Activated T-helper 1 cell treated with anti-CD3 and anti-CD28 coated beads, Interleukin-12 subunit alpha, Interleukin-12 subunit beta, Interleukin-2, Interleukin-4 antibody, amounts not matched to agents 30 ng/mL and 10 ng/mL and 1 ng/mL, durations not matched to agents 14 hours and 24 hours and 36 hours (primary cell): ENCODE measurements around the gene DOK5. TPM values are rescaled to one million over a fixed set of nuclear protein-coding genes. Genes with fewer than 3 reads are reported as not detected.

ENCODE experiments used
- DNase-seq: peaks from one replicate; pipeline ENCODE4 v3.0.0; 2021; ENCODE audit warnings: low spot score
- H3K27ac Mint-ChIP-seq: one replicate; pipeline ENCODE4 v1.8.0; 2021; ENCODE audit warnings: mild to moderate bottlenecking, mixed read lengths
- H3K27me3 Mint-ChIP-seq: one replicate; pipeline ENCODE4 v1.8.0; 2022; ENCODE audit warnings: mild to moderate bottlenecking, moderate library complexity, mixed read lengths; ENCODE audit not compliant: insufficient read depth
- H3K36me3 Mint-ChIP-seq: one replicate; pipeline ENCODE4 v1.8.0; 2021; ENCODE audit warnings: low read depth, mixed read lengths
- H3K4me1 Mint-ChIP-seq: one replicate; pipeline ENCODE4 v1.8.0; 2021; ENCODE audit warnings: low read depth, mixed read lengths
- H3K4me3 Mint-ChIP-seq: one replicate; pipeline ENCODE4 v1.8.0; 2021; ENCODE audit warnings: mild to moderate bottlenecking, moderate library complexity, mixed read lengths
- H3K9me3 Mint-ChIP-seq: one replicate; pipeline ENCODE4 v1.8.0; 2021; ENCODE audit warnings: mixed read lengths
- intact Hi-C: fragments of 100-400 bp; cut with micrococcal nuclease; formaldehyde crosslinking; loops from one replicate; pipeline ENCODE4 v1.15.1; 2024
- total RNA-seq: library from RNA; stranded (reverse); gene quantifications from 2 replicates; pipeline ENCODE4 v1.2.3, GENCODE V29; 2022

The DOK5 gene
- total RNA-seq, 1 donor from 2014 or later, result 25.2 TPM

DNA sequence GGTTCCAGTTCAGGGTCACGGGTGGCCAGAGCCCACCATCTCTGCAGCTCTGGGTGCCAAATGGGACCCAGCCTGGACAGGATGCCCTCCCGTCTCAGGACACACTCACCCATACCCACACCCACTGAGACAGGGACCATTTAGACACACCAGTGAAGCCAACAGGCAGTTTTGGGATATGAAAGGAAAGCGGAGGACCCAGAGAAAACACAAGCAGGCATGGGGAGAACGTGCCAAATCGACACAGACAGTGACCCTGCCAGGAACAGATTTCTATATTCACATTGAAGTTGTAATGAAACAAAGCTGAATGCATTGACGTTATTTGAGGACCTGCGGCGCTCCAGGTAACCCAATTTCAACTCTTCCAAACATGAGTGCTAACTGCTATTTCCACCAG lies 164.5 kb downstream of the DOK5 start:
- DNase-seq, result no peak
- Mint-ChIP-seq H3K9me3 (no peaks in the 10 kb centered on the region), H3K36me3 (no peaks in the 10 kb centered on the region), H3K4me3 (no peak overlapping the region), H3K27ac (no peak overlapping the region), H3K4me1 (no peaks in the 10 kb centered on the region), H3K27me3 (no peaks in the 10 kb centered on the region)
- intact Hi-C loops, result loop anchor here (10.0 kb wide), 1 partner anchor 165 kb away; the partner anchor contains the start of gene DOK5

DNA sequence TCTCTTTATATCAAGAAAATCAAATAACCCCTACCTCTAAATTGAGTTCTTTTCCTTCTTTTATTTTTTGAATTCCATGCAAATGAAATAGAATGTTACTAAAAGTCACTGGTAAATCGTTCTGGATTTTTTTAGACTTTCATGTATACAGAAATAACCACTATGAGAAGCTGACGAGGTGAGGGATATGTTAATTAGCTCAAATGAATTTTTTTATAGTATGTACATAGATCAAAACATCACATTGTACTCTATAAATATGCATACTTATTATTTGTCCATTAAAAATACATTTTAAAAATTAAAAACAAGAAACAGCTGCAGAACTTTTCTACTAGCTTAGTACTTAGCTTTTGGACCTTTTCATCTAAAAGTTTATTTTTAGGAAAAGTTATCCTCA lies 165.4 kb downstream of the DOK5 start:
- DNase-seq, result no peak
- Mint-ChIP-seq H3K4me3 (no peak overlapping the region), H3K27ac (no peak overlapping the region), H3K36me3 (no peaks in the 10 kb centered on the region), H3K9me3 (no peaks in the 10 kb centered on the region), H3K27me3 (no peaks in the 10 kb centered on the region), H3K4me1 (no peaks in the 10 kb centered on the region)
- intact Hi-C loops, result loop anchor here (10.0 kb wide), 1 partner anchor 166 kb away; the partner anchor contains the start of gene DOK5

DNA sequence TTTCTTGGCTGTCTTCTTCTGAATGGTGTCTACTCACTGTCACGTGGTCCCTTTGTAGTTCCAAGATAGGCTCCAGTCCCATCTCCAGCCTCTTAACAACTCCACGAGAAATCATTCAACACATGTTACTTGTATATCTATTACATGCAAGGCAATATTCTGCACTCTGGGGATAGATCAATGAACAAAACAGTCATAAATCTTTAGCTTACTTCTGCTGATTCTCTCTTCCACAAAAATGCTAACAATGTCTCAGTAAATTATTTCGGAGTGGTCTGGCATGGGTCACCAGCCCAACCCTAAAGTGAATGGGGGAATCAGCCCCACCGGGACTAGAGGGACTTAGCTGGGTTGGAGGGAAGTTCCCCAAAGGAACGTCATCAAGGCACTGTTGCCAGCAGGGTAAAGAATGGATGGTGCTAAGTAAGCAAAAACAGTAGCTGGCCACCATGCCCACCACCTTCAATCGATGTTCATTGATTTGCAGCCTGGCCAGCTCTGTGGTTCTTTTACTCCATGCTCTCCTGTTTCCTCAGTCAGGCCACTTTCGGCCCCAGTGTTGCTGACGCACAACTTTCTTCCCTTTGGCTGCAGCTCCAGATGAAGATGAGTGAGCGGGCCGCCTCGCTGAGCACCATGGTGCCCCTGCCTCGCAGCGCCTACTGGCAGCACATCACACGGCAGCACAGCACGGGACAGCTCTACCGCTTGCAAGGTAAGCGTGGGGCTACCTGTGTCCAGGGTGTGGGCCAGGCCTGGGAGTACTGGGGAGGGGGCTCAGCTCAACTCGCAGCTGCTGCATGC lies 167.7 kb downstream of the DOK5 start:
- Mint-ChIP-seq H3K27ac (no peak overlapping the region), H3K9me3 (no peaks in the 10 kb centered on the region), H3K4me1 (no peaks in the 10 kb centered on the region), H3K36me3 (no peaks in the 10 kb centered on the region), H3K27me3 (no peaks in the 10 kb centered on the region), H3K4me3 (no peak overlapping the region)
- no peak for DNase-seq
- intact Hi-C loops, result loop anchor here (10.0 kb wide), 1 partner anchor 168 kb away; the partner anchor contains the start of gene DOK5

DNA sequence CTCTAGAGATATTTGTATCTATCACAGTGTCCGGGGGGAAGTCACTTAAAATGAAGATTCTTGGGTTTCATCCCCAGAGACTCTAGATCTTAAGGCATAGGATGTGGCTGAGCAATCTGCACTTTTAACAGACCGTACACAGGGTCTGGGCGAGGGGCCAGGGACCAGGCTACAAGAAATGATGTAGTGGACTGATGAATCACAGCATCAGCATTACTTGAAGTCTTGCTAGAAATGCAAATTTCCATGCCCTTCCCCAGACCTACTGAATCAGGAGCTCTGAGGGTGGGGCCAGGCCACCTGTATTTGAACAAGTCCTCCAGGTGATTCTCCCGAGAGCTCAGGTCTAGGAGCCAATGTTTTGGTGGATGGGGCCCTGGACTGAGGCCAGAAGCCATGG lies 168.4 kb downstream of the DOK5 start:
- intact Hi-C loops, result loop anchor here (10.0 kb wide), 1 partner anchor 169 kb away; the partner anchor contains the start of gene DOK5
- H3K36me3 Mint-ChIP-seq, result no peaks in the 10 kb centered on the region
- no peaks in the 10 kb centered on the region for H3K9me3 Mint-ChIP-seq
- peaks cover 2% of the 10 kb centered on the region for H3K27me3 Mint-ChIP-seq
- no peak overlapping the region for H3K27ac Mint-ChIP-seq
- H3K4me3 Mint-ChIP-seq, result no peak overlapping the region
- no peaks in the 10 kb centered on the region for H3K4me1 Mint-ChIP-seq
- DNase-seq, result no peak

DNA sequence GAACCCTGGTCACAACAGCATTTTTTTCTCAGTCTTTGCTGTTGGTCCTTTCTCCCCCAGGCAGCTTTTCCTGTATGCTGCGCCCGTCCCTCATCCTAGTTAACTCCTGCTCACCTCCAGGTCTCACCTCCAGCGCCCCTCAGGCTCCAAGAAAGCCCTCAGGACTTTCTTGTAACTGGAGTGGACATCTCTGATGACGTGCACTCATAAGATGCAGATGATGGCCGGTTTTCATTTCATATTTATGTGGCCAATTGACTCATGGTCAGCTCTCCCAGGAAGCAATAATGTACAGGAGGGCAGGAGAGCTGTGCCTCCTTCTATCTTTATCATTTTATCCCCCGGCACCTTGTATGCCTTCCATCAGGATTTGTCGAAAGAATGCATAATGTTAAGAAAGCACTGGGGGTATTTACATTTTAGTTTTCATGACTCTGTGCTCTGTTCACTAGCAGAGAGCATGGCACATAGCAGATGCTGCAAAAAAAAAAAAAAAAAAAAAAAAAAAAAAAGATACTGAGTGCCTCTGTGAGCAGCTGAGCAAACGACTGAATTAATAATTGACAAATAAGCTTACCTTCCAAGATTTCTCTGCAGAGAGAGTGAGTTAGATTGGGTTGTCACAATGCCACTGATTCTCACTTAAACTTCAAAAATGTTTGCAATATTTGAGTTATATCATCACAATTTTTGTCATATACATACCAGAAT lies 170.2 kb downstream of the DOK5 start:
- Mint-ChIP-seq H3K27me3 (peaks cover 6% of the 10 kb centered on the region), H3K4me3 (no peak overlapping the region), H3K9me3 (no peaks in the 10 kb centered on the region), H3K27ac (no peak overlapping the region), H3K36me3 (no peaks in the 10 kb centered on the region), H3K4me1 (no peaks in the 10 kb centered on the region)
- DNase-seq, result no peak
- intact Hi-C loops, result loop anchor here (1.0 to 10.0 kb wide), 2 partner anchors 171 to 549 kb away; partner anchors contain the start of gene DOK5

DNA sequence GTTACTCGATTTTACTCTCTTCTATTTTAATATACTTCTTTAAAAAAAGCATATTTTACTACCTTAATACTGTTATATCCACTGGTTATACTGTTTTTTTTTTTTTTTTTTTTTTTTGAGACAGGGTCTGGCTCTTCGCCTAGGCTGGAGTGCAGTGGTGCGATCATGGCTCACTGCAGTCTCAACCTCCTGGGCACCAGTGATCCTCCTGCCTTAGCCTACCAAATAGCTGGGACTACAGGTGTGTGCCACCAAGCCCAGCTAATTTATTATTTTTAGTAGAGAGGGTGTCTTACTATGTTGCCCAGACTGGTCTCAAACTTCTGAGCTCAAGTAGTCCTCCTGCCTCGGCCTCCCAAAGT lies 170.7 kb downstream of the DOK5 start:
- H3K4me3 Mint-ChIP-seq, result no peak overlapping the region
- intact Hi-C loops, result loop anchor here (1.0 to 10.0 kb wide), 2 partner anchors 171 to 550 kb away; partner anchors contain the start of gene DOK5
- peaks cover 6% of the 10 kb centered on the region for H3K27me3 Mint-ChIP-seq
- H3K4me1 Mint-ChIP-seq, result no peaks in the 10 kb centered on the region
- H3K9me3 Mint-ChIP-seq, result no peaks in the 10 kb centered on the region
- no peak overlapping the region for H3K27ac Mint-ChIP-seq
- DNase-seq, result no peak
- no peaks in the 10 kb centered on the region for H3K36me3 Mint-ChIP-seq

DNA sequence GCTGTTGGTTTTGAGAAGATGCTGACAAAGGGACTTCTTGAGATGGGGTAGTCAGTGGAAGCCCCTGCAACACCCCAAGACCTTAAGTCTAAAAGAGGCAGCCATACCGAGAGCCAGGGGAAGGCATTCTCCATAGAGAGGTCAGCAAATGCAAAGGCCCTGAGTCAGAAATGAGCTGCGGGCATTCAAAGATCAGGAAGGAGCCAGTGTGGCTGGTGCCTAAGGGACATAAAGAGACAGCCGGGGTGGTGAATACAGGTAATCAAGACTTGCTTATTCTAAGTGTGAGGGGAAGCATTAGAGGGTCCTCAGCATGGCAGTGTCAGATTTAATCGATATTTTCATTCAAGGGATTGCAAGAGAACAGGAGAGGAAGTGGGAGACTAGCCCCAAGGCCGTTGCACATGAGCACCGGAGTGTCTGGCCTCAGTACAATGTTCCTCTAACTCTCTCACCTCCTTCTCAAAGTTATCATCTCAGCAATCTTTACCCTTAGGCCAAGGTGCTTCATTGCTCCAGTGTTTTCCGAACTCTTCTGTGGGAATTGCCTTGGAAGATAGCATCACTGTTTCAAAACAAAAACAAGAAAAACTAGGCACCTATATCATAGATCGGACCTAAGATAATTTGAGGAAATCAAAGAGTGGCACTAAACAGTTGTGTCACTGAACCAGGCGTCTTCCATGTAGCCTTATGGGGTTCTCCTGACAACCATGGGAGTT lies 173.2 kb downstream of the DOK5 start:
- Mint-ChIP-seq H3K36me3 (no peaks in the 10 kb centered on the region), H3K4me3 (no peak overlapping the region), H3K27ac (no peak overlapping the region), H3K27me3 (peaks cover 6% of the 10 kb centered on the region), H3K9me3 (no peaks in the 10 kb centered on the region), H3K4me1 (no peaks in the 10 kb centered on the region)
- no peak for DNase-seq
- intact Hi-C loops, result loop anchor here (10.0 kb wide), 1 partner anchor 174 kb away; the partner anchor contains the start of gene DOK5

DNA sequence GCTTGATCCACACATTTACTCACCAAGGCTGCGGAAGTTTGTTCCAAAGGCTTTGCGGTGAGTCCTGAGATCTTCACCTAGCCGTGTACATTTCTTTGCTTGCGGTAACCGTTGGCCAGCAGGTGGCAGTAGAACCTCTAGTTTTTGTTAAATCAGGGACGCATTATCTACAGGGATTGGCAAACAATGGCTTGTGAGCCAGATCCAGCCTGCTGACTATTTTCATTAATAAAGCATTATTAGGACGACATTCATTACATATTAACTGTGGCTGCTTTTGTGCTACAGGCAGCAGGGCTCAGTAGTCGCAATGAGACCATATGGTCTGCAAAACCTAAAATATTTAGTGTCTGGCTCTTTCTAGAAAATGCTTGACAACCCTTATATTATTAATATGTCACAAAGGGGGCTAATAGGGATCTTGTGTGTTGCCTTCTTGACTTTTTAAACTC lies 174.1 kb downstream of the DOK5 start:
- no peak overlapping the region for H3K27ac Mint-ChIP-seq
- H3K4me3 Mint-ChIP-seq, result no peak overlapping the region
- peaks cover 6% of the 10 kb centered on the region for H3K27me3 Mint-ChIP-seq
- DNase-seq, result peak; percentile 26
- H3K4me1 Mint-ChIP-seq, result no peaks in the 10 kb centered on the region
- no peaks in the 10 kb centered on the region for H3K9me3 Mint-ChIP-seq
- intact Hi-C loops, result loop anchor here (10.0 kb wide), 1 partner anchor 175 kb away; the partner anchor contains the start of gene DOK5
- no peaks in the 10 kb centered on the region for H3K36me3 Mint-ChIP-seq

DNA sequence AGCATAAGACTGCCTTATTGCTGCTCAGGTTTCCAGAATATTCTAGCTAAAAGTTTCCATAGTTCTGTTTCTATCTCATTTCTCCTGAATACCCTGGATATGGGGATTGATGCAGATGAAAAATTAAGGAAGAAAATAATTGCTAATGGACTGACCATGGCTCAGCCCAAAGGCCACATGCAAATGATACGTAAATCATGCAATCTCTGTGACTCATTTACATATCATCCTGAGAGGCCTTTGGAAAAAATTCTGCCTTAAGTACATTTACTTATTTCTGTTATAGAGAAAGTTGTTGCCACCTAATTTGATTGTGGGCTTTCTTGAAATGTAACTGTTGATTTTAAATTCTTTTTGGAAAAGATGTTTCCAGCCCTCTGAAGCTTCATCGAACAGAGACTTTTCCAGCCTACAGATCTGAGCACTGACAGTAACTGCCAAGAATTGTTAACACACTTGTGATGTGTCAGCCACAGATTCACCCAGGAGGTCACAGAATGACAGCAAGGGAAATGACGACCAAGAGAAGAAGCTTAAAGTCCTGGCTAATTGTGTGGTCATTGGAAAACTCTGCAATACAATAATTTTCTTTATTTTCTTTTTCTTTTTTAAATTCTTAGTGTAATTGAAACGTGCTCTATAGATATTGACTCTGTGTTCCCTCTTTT lies 174.8 kb downstream of the DOK5 start:
- DNase-seq, result no peak
- no peak overlapping the region for H3K27ac Mint-ChIP-seq
- intact Hi-C loops, result no loop called here
- H3K36me3 Mint-ChIP-seq, result no peaks in the 10 kb centered on the region
- H3K9me3 Mint-ChIP-seq, result no peaks in the 10 kb centered on the region
- no peaks in the 10 kb centered on the region for H3K4me1 Mint-ChIP-seq
- no peak overlapping the region for H3K4me3 Mint-ChIP-seq
- H3K27me3 Mint-ChIP-seq, result peaks cover 6% of the 10 kb centered on the region

DNA sequence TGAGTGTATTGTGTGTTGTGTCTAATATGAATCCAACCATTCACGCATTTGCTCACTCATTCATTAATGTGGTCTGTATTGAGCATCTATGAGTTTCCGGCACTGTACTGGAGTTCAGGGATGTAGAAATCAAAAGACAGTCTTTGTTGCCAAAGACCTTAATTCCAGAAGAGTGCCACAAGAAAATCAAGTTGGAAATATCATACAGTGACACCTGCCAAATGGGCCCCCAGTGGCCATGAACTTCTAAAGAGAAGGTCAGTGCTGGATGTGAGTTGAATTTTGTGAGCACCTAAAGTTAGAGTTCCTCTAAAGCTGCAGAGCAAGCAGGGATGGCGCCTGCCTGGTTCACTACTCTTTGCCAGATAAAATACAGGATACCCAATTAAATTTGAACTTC lies 175.9 kb downstream of the DOK5 start:
- intact Hi-C loops, result no loop called here
- no peaks in the 10 kb centered on the region for H3K36me3 Mint-ChIP-seq
- H3K9me3 Mint-ChIP-seq, result no peaks in the 10 kb centered on the region
- H3K4me1 Mint-ChIP-seq, result no peaks in the 10 kb centered on the region
- DNase-seq, result no peak
- no peak overlapping the region for H3K4me3 Mint-ChIP-seq
- no peak overlapping the region for H3K27ac Mint-ChIP-seq
- H3K27me3 Mint-ChIP-seq, result peaks cover 6% of the 10 kb centered on the region

DNA sequence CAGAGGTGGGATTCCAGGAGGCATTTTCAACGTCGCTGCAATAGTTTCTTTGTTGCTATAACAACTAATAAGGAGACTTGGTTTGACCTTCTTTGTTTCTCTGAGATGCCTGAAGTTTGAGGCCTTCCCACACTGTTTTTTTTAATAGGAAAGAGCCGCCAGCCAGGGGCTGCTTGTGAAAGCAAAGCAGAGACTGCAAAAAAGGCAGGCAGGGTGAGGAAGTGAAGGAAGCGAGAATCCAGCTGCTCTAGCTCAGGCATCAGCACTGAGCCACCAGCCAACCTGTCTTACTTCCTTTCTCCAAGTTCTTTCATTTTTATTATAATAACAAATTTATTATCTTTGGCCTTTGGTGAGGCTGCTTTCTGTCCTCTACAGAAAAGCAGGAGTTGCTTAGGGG lies 179.1 kb downstream of the DOK5 start:
- H3K4me1 Mint-ChIP-seq, result no peaks in the 10 kb centered on the region
- H3K4me3 Mint-ChIP-seq, result no peak overlapping the region
- no peak for DNase-seq
- no peaks in the 10 kb centered on the region for H3K9me3 Mint-ChIP-seq
- H3K27ac Mint-ChIP-seq, result no peak overlapping the region
- intact Hi-C loops, result no loop called here
- H3K36me3 Mint-ChIP-seq, result no peaks in the 10 kb centered on the region
- H3K27me3 Mint-ChIP-seq, result peaks cover 2% of the 10 kb centered on the region

DNA sequence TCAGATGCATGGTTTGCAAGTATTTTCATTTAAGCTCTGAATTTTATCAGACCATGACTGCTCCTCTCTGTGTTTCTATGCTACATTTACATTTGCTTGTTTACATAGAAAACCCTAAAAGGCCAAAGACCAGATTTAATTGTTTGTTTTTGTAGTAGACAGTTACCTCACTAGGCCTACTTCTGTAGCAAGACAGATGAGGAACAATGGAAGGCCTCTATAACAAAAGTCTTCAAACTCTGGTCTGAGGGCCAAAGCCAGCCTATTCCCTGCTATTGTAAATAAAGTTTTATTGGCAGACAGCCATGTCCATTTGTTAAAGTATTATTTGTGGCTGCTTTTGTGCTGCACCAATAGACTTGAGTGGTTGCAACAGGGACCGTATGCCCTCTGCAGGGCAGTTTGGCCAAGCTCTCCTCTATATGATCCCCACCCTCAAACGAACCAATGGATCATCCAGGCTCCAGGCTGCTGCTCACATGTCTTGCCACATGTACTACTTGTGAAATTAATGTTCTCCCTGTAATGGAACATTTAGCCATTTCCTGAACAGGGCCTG lies 182.0 kb downstream of the DOK5 start:
- no peak overlapping the region for H3K27ac Mint-ChIP-seq
- no peaks in the 10 kb centered on the region for H3K4me1 Mint-ChIP-seq
- H3K9me3 Mint-ChIP-seq, result no peaks in the 10 kb centered on the region
- H3K4me3 Mint-ChIP-seq, result no peak overlapping the region
- intact Hi-C loops, result no loop called here
- H3K27me3 Mint-ChIP-seq, result peaks cover 1% of the 10 kb centered on the region
- no peak for DNase-seq
- no peaks in the 10 kb centered on the region for H3K36me3 Mint-ChIP-seq
